ENCODE data around the gene SDK1.

SDK1 gene

DNA sequence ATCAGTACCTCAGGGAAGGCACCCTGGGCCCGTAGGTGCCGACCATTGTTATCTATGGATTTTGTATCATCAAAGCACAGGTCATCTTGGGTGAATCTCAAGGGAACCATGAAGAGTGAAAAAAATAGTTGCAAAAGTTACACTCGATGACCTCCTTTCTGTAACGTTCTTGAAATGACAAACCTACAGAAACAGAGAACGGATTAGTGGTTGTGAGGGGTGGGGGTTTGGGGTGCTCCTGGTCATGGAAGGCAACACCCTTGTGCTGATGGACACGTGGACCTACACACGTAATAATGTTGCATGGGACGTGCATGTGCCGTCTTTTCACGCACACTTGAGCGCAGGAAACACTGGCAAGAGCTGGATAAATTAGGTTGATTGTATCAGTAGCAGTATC is 655.9 kb downstream of the SDK1 start:
- no peak for DNase-seq
- Histone ChIP-seq H3K36me3 (no peaks in the 10 kb centered on the region), H3K4me3 (ENCODE audit: low read depth, low read length) (no peak overlapping the region), H3K27me3 (no peaks in the 10 kb centered on the region), H3K9me3 (no peaks in the 10 kb centered on the region; the same call in 1 of the 2 replicates), H3K4me1 (no peaks in the 10 kb centered on the region)
- no peak for TF ChIP-seq CTCF (IDR thresholded peaks at IDR 0.05; ENCODE audit: low read depth, low read length)

DNA sequence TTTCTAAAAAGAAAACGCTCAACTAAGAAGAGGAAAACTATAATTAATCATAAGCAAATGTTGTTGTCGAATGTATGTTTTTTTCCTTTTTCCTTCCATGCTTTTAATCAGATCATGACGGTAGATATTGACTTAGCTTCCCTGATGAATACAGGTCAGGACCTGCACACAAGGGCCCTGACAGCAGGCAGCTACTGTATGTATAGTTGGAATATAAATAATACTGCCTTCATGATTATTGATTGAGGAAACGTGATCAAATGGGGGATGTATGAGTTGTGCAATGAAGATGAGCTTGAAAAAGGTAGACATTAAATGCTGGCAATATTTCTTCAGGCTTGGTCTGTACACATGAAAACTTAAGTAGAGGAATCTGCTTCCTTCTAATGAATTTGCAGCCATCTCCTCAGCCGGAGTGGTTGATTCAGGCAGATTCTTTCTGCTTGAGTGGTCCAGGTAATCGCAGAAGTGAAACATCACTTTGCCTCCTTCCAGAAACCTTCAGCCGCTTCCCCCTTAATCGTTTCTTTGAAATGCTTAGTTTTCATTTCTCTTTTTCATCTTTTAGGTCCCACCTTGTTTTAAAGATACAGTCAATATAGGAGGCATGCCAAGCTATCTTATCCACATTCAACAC is 656.5 kb downstream of the SDK1 start:
- DNase-seq, result no peak
- Histone ChIP-seq H3K4me3 (ENCODE audit: low read depth, low read length) (no peak overlapping the region), H3K36me3 (no peaks in the 10 kb centered on the region), H3K9me3 (no peaks in the 10 kb centered on the region; the same call in 1 of the 2 replicates), H3K27me3 (no peaks in the 10 kb centered on the region), H3K4me1 (no peaks in the 10 kb centered on the region)
- TF ChIP-seq CTCF (IDR thresholded peaks at IDR 0.05; ENCODE audit: low read depth, low read length), result no peak

GRCh38 chr7:3958109-3958483 is 657.0 kb downstream of the SDK1 start:
- no peak for DNase-seq
- Histone ChIP-seq H3K4me1 (no peaks in the 10 kb centered on the region), H3K36me3 (no peaks in the 10 kb centered on the region), H3K9me3 (no peaks in the 10 kb centered on the region; the same call in 1 of the 2 replicates), H3K27me3 (no peaks in the 10 kb centered on the region), H3K4me3 (ENCODE audit: low read depth, low read length) (no peak overlapping the region)
- no peak for TF ChIP-seq CTCF (IDR thresholded peaks at IDR 0.05; ENCODE audit: low read depth, low read length)

DNA sequence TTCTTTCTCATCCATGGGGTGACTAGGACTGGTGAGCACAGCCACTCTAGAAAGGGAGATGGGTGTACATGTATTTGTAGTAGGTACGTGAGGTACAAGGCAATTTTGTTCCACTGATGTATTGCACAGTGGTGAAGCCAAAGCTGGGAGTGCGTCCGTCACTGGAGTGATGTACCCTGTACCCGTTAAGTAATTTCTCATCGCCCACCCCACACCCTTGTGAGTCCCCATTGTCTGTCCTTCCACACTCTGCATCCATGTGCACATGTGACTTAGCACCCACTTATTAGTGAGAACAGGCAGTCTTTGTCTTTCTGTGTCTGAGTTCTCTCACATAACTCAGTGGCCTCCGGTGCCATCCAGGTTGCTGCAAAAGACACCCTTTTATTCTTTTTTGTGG is 658.3 kb downstream of the SDK1 start:
- H3K4me1 ChIP-seq, result no peaks in the 10 kb centered on the region
- no peak for DNase-seq
- H3K36me3 ChIP-seq, result no peaks in the 10 kb centered on the region
- no peak for TF ChIP-seq CTCF (IDR thresholded peaks at IDR 0.05; ENCODE audit: low read depth, low read length)
- H3K4me3 ChIP-seq (ENCODE audit: low read depth, low read length), result no peak overlapping the region
- H3K27me3 ChIP-seq, result no peaks in the 10 kb centered on the region
- no peaks in the 10 kb centered on the region; the same call in 1 of the 2 replicates for H3K9me3 ChIP-seq

DNA sequence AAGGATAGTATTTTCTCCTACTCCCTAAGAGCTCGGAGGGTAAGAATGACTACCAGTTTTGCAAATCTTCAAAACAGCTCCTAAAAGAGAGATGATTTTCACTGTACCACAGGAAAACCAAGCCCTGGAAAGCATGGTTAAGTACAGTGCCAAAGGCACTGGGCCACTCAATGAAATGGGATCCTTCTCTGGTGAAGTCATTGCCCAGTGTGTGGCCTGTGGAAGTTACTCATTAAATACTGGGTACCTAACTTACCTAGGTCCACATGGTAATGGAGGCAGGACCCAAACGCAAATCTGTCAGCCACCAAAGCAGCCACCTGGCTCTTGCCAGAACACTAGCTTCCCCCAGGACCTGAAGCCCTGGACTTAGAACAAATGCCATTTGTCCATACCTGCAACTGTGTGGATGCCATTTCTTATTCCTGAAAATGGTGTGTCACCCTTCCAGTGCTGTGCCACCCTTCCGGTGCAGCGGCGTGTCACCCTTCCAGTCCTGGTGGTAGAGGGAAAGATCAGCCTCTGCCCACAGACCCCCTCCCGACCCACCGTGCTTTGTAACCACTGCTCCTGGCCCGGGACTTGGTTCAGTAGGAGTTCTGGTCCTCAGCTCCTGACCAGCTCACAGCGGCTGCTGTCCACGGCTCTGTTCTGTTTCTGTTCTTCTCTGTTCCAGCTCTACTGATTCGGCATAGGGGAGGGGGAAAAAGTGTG is 659.2 kb downstream of the SDK1 start:
- no peak overlapping the region for H3K4me3 ChIP-seq (ENCODE audit: low read depth, low read length)
- no peaks in the 10 kb centered on the region for H3K4me1 ChIP-seq
- no peaks in the 10 kb centered on the region for H3K27me3 ChIP-seq
- no peak for DNase-seq
- no peaks in the 10 kb centered on the region for H3K36me3 ChIP-seq
- no peaks in the 10 kb centered on the region for H3K9me3 ChIP-seq
- no peak for TF ChIP-seq CTCF (IDR thresholded peaks at IDR 0.05; ENCODE audit: low read depth, low read length)

DNA sequence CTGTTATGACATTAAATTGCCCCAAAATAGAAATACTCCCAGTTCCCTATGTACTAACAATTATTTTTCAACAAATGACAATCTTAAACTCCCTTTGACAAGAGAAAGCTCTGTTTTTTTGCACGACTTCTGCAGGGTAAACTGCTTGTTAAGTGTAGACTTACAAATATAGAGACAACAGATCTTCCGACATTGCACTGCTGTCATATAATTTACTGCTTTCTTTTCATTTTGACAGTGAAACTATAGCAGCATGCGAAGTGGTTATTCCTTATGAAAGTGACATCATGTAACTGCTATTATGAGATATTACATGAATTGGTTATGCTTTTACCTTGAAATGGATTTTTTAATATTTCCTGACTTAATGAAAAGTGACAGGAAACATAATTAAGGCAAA is 659.9 kb downstream of the SDK1 start:
- no peaks in the 10 kb centered on the region for H3K27me3 ChIP-seq
- no peak for DNase-seq

More for the DNA sequence above, 659.9 kb downstream of the SDK1 start:
- TF ChIP-seq CTCF (IDR thresholded peaks at IDR 0.05; ENCODE audit: low read depth, low read length), result no peak
- Histone ChIP-seq H3K4me1 (no peaks in the 10 kb centered on the region), H3K4me3 (ENCODE audit: low read depth, low read length) (no peak overlapping the region), H3K9me3 (no peaks in the 10 kb centered on the region), H3K36me3 (no peaks in the 10 kb centered on the region)
